ENCODE measurements around the gene NUDT21.
"Not testable (repeated sequence)": the region's sequence is repeated elsewhere in the genome, so short reads cannot be mapped to it uniquely, and the experiment has no call there.

Gene NUDT21

GRCh38 chr16:56414366-56414765 is 36.8 kb downstream of the NUDT21 start:
- no peak for DNase-seq

- no peak for DNase-seq
Observed at GRCh38 chr16:56413381-56413780, 37.8 kb downstream of the NUDT21 start.

- DNase-seq: no peak
Observed at GRCh38 chr16:56411624-56412023, 39.5 kb downstream of the NUDT21 start.

- no peak for DNase-seq
Observed at GRCh38 chr16:56411123-56411522, 40.0 kb downstream of the NUDT21 start.

GRCh38 chr16:56409195-56409594 is 41.9 kb downstream of the NUDT21 start:
- DNase-seq: no peak

- no peak for DNase-seq
Observed at GRCh38 chr16:56408379-56409098, 42.6 kb downstream of the NUDT21 start.

- DNase-seq: no peak
Observed at GRCh38 chr16:56405977-56406672, 45.0 kb downstream of the NUDT21 start.

GRCh38 chr16:56401482-56401881 is 49.6 kb downstream of the NUDT21 start:
- no peak for DNase-seq

GRCh38 chr16:56400458-56400857 is 50.7 kb downstream of the NUDT21 start:
- no peak for DNase-seq

GRCh38 chr16:56399486-56399885 is 51.6 kb downstream of the NUDT21 start:
- DNase-seq: no peak

- DNase-seq: no peak
Observed at GRCh38 chr16:56399047-56399446, 52.1 kb downstream of the NUDT21 start.

- not testable (repeated sequence) for DNase-seq
Observed at GRCh38 chr16:56396724-56397123, 54.4 kb downstream of the NUDT21 start.

- no peak for DNase-seq
Observed at GRCh38 chr16:56389554-56389953, 61.6 kb downstream of the NUDT21 start.

- DNase-seq: no peak
Observed at GRCh38 chr16:56388209-56388608, 62.9 kb downstream of the NUDT21 start.

- no peak for DNase-seq
Observed at GRCh38 chr16:56387396-56387795, 63.7 kb downstream of the NUDT21 start.

- DNase-seq: no peak
Observed at GRCh38 chr16:56384074-56384721, 66.9 kb downstream of the NUDT21 start.

GRCh38 chr16:56382901-56383355 is 68.2 kb downstream of the NUDT21 start:
- no peak for DNase-seq

GRCh38 chr16:56382459-56382858 is 68.7 kb downstream of the NUDT21 start:
- DNase-seq: no peak

- not testable (repeated sequence) for DNase-seq
Observed at GRCh38 chr16:56380778-56381485, 70.2 kb downstream of the NUDT21 start.
